ENCODE results near the gene CABLES1.
A peak's percentile ranks its signal among the peaks of the same experiment; 100 is the strongest.
"Not testable (repeated sequence)": the region's sequence is repeated elsewhere in the genome, so short reads cannot be mapped to it uniquely, and the experiment has no call there.

Gene CABLES1

DNA sequence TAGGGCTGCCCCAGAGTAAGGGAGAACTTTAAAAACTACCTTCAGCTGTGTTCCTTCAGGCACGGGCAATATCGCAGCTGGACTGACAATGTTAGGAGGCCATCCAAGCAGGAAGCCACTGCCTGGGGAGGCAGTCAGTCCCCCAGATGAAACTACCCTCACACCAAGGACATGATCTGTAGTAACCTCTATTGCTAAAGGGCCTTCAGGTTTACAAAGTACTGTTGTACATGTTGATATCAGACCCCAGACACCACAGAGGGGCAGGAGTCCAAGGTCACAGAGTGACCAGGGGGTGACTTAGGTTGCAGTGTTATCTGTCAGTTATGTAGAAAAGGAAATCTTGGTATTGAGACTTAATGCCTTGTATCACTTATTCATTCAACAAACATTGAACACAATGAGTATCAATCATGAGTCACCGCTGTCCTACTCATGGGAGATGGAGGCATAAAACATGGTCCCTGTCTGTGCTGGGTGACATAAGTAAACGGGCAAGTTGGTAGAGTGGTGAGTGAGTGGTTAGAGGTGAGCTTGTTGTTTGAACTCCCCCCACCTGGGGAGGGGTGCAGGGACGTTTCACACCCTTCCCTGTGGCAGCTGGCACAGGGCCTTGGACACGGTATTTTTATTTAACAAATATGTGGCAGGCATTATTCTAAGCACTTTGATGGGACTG is 7.1 kb downstream of the CABLES1 start:
- DNase-seq (no peak), ATAC-seq (no peak)

DNA sequence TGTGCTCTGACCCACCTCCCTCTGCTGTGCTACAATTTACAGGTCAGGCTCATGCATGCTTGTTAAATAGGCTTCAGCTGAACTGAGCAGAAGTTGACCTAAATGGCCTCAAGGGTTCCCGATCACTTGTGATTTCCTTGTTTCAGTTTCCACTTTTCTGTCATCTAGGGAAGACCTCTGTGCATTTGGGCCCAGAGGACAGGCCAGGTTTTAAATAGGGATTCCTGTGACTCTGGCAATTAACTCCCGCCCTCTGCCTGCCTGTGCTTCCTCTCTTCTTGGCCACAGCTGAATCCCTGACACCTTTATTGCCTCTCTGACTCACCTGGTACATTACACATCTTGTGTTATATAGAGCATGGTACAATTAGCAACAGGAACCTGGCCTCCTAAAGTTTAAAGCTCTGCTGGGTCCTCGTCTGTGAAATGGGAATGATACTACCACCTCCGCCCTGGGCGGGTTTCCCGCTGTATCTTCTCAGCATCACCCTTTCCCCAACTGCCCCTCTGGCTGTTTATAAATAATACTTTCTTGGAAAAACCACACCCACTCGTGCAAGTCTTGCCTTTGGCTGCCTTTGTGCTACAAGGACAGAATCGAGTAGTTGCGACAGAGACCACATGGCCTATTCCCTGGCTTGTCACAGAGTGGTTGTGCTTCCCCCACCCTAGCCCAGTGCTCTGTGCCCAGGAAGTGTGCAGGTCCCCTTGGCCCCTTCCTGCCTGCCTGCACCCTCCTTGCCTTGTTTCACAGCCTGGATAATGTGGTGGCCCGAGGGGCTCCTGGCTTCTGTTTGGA is 7.9 kb downstream of the CABLES1 start:
- peak; percentile 62 for ATAC-seq

DNA sequence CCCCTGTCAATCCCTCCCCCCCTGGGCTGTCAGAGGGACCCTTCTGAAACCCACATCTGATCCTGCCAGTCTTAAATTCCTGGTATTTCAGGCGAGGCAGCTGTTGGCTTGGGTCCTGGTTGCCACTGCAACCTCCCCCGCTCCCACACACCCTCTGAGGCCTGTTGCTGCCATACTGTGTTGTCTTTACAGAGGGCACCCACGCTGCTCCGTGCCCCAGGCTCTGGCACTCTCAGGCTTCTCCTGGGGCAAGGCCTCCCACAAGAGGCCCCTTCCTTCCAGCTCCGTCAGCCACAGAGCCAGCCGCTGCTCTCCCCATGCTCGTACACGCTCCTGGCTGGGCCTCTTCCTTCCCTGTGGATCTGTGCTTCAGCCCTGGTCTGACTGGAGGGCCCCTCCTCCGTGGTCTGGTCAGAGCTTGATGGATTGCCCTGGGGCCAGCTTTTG is 8.6 kb downstream of the CABLES1 start:
- DNase-seq (no peak), ATAC-seq (no peak)

More for the DNA sequence above, 7.9 kb downstream of the CABLES1 start:
- DNase-seq, result no peak

DNA sequence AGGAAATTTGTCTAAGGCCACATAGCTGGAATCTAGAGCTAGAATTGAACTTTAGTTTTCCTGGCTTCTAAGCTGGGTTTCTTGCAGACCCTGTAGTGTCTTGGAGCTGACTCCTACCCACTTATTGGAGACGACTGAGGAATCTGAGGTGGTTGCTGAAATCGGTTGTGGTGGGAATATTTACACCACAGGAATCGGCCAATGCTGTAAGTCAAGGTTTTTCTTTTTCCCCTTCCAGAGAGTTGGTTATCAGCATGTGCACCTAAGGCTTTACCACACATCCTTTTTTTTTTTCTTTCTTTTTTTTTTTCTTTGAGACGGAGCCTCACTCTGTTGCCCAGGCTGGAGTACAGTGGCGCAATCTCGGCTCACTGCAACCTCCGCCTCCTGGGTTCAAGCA is 9.4 kb downstream of the CABLES1 start:
- DNase-seq (no peak), ATAC-seq (no peak)

DNA sequence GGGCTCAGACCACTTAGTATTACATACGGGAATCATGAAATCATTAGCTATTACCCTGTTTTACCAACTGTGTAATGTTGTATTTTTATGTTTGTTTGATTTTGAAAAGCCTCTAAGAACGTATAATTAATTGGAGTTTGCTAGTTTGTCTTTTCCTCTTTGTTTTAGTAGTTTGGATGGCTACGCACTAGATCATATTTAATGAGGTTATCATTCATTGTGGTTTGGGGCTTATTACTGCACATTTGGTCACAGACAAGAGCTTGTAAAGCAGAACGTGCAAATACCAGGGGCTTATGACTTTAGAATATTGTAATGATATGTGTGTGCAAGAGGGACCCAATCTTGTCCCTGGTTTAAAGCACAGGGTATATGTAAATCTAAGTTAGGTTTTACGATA is 10.3 kb downstream of the CABLES1 start:
- no peak for ATAC-seq
- no peak for DNase-seq

DNA sequence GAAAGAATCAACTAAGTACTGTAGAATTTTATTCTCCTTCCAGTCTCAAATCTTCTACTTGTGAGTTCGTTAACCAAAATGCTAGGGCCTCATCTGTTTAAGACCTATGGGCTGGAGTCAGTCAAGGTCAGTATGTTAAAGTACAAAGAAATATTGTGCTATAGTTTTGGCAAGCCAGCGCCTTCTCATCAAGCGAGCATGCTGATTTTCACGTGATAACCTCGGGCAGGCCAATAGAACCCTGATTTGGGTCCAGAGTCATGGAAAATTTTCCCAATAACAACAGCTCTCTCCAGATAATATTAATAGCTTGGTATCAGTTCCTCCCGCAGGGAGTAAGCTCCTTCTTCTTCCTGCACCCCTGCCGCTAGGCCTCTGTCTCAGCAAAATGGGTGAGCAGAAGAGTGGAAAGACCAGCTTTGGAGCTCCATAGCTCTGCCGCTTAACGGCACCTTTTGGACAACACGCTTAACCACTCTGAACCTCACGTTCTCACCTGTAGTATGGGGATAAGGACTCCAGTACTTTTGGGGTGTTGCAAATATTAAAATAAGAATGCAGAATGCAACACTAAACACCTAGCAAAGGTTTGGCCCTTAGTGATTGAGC is 11.7 kb downstream of the CABLES1 start:
- DNase-seq, result no peak
- no peak for ATAC-seq

DNA sequence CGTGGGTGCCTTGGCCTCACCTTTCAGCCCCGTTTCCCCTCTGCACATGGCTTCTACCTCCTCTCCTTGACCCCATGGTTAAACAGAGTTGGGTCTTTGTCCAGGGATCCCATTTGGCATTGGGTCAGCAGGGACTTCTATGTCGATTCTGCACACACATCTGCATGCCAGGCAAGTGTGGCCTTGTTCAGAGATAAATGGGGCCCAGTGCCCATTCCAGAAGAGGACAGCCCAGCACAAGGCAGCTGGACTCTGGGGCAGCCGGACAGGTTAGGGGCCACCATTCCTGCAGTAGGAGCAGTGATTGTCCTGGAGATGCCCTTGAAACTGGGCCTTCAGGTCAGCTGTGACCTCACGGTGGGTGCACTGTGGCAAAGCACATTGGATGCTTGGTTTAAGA is 13.1 kb downstream of the CABLES1 start:
- DNase-seq (no peak), ATAC-seq (no peak)

DNA sequence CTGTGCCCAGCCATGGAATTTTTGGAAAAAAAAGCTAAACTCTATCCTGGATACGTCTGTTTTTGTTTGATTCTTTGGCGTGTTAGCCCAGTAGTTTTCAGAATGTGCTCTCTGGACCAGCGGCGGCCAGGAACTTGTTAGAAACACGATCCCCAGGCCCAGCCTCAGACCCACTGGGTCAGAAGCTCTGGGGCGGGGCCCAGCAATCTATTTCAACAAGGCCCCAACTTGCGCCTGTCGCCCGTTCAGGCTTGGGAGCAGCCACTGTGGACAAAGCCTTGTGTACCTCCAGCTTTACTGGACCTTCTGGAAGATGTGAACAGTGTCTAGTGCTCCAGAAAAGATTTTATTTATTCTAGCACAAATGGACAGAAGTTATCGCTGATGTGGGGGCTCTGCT is 14.3 kb downstream of the CABLES1 start:
- DNase-seq, result no peak
- ATAC-seq, result no peak

DNA sequence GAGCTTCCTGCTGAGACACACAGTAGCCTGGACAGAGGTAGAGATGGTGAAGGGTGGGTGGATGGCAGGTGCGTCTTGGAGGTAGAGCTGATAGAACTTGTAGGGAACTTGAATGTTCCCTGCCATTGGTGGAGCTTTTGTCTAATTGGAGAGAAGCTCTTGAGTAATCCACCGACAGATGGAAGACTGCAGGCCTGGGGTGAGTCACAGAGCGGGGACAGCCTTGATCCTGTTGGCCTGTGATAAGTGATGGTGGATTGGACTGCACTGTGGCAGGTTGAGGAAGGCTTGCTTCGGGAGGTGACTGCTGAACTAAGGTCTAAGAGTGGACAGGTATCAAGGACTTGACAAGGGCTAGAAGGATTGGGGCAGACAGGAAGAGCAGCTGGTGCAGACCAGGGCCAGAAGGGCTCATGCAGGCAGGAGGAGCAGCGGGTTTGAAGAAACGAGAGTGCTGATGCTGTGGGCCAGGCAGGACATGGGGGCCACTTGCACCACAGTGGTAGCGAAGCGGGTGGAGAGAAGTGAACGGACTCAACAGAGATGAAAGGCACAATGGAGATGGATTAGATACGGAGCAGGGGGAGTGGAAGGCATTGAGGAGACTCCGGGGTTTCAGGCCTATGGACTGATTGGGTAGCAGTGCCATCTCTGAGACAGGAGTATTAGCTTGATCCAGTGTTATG is 16.3 kb downstream of the CABLES1 start:
- ATAC-seq (no peak), DNase-seq (no peak)

DNA sequence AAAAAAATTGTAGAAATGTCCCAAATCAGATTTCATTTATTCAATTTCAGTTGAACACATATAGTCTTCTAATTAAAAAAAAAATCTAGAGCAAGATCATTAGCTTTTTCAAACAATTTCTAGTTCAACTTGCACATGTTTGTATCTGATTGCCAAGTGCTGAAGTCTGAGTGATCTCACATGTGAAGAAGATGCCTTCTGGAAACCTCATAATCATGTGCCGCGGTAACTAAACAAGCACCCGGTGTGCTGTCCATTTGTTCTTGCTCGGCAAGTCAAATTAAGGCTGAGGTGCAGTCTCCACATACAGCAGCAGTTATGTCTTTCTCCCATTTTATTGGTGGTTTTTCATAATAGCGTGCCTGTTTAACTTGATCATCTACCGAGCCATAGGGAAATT is 18.7 kb downstream of the CABLES1 start:
- no peak for ATAC-seq
- DNase-seq, result no peak

DNA sequence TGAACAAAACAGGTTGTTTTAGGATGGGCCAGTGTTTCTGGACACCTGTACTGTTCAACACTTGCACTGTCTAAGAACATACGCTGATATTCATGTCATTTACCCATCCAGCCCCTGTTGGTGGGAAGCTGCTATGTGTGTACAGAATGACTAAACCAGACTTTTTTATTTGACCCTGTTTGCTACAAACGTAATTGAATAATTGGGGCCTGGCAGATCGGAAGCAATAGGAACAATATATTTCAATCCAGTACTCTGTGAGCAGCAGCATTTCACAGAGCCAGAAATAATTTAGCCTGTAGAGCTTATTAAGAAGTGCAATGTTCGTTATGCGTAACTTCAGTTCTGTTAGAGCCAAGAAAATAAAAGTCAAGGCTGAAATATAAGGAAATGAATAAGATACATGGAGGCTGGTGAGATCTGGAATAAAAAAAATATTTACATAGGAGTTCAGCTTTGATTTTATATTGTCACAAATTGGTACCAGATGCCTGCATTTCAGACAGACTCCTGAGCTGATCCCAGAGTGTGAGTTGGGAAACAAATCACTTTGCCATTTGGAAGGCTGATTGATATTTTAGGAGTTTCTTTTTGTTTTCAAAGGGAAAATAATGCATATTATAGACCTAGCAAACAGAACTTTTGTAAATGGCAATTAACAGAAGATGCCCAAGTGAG is 19.7 kb downstream of the CABLES1 start:
- no peak for ATAC-seq
- no peak for DNase-seq

DNA sequence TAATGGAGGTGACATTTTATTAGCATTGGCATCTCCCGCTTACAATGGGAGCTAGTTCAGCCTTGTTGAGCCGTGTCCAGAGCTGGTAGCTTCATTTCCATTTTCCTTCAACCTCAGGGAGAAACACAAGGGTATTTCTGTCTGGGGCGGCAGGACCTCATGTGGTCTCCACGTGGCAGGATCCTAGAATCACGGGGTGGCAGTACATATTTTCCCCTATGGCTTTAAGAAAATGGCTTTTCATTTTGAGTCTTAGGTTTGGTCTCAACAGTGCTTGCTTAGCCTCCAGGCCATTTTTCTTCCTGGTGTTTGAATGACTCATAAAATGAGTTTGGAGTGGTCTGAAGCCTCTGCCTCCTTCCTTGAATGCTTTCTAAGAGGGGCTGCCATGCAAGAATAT is 20.3 kb downstream of the CABLES1 start:
- no peak for DNase-seq
- ATAC-seq, result no peak

DNA sequence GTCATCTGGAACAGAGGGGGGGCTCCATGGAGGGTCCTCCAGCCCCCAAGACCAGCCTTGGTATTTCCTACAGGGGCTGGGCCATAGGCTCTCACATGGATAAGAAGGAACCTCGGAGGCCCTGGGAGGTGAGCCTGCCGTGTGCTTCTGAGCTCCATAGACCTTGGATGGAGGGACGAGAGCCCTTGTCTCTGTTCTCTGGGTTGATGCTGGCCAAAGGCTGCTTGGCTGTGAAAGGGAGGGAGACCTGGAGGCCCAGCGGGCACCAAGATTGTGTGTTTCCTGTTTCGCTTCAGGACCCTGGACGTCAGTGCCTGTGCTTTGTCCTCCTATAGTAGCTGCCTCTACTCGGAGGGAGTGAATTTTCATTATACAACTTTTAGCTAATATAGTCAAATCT is 20.8 kb downstream of the CABLES1 start:
- no peak for DNase-seq
- no peak for ATAC-seq

DNA sequence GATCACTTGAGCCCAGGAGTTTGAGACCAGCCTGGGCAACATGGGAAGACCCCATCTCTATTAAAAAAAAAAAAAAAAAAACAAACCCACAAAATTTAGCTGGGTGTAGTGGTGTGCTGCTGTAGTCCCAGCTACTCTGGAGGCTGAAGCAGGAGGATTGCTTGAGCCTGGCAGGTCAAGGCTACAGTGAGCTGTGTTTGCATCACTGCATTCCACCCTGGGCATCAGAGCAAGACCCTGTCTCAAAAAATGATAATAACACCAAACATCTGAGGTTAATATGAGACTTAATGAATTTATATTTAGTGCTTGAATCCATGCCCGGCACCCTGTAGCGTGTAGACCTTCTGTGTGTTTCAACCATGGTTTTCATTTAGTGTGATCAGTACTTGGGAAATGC is 22.8 kb downstream of the CABLES1 start:
- no peak for DNase-seq
- ATAC-seq, result no peak

DNA sequence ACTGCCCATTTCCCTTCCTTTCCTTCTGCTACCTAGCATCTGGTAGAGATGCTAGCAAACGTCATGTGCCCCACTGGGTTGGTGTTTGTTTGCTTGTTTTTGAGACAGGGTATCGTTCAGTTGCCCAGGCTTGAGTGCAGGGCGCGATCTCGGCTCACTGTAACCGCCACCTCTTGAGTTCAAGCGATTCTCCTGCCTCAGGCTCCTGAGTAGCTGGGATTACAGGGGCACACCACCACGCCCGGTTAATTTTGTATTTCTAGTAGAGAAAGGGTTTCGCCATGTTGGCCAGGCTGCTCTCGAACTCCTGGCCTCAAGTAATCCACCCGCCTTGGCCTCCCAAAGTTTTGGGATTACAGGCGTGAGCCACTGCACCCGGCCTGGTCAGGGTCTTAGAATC is 23.6 kb downstream of the CABLES1 start:
- not testable (repeated sequence) for DNase-seq, ATAC-seq

DNA sequence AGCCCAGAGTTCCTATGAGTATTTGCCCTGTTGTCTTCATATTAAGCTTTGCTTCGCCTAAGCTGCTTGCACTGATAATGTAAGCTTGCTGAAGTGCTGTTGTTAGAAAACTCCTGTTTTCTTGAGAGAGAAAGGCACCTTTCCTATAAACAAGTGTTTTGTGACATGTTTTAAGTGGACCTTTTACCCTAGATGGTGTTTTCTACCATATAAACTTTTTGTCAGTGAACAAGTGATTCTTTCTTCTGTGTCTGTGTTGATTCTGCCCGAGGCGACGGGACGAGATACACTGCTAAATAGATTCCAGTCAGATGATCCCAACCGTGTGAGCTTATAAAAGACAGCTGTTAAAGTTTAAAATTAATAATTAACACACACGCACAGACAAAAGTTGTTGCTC is 24.1 kb downstream of the CABLES1 start:
- ATAC-seq (no peak), DNase-seq (no peak)

DNA sequence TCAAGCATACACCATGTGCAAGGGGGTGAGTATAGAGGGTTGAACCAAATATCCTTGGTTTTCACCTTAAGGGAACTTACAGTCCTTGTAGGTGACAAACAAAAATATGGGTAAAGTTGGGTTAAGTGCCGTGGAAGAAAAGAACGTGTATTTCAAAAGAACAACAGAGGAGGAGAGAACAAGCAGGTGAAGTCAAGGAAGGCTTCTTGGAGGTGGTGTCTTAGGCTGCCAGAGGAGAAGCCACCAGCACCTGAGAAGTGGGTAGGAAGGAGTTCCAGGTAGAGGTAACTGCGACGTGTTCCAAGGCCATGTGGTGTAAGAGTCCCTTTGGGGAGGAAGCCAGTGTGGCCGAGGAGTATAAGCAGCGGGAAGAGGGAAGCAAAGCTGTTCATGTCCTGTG is 27.2 kb downstream of the CABLES1 start:
- no peak for DNase-seq
- no peak for ATAC-seq

DNA sequence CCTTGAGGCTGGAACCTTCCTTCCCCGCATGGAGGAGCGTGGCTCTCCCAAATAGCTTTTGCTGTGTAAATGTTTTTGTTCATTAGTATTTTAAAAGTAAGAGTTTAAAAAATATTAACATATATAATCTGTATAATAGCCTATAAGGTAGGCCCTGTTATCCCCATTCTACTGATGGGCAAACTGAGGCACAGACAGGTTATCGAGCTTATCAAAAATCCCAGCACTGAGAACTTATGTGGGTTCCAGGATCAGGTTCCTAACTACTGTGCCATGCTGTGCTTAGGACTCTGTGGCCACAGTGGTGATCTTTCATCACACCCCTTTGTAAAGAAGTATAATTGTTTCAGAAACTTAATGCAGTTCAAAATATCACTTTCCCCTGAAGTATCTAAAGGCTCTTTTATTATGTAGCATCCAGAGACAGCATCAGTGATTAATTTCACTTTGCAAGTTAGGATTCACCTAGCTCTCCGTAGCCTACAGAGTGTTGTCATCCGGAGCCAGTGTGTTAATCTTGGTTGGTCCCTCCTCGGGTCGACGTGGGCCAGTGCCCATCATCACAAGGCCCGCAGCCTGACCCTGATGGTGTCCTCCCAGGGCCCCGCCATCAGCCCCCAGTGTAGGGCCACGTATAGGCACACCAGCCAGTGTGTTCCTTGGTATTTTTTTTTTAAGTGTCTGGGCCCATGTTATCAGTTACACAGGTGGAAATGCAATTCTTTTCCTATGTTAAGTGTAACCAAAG is 28.7 kb downstream of the CABLES1 start:
- DNase-seq, result no peak
- ATAC-seq, result peak; percentile 14

DNA sequence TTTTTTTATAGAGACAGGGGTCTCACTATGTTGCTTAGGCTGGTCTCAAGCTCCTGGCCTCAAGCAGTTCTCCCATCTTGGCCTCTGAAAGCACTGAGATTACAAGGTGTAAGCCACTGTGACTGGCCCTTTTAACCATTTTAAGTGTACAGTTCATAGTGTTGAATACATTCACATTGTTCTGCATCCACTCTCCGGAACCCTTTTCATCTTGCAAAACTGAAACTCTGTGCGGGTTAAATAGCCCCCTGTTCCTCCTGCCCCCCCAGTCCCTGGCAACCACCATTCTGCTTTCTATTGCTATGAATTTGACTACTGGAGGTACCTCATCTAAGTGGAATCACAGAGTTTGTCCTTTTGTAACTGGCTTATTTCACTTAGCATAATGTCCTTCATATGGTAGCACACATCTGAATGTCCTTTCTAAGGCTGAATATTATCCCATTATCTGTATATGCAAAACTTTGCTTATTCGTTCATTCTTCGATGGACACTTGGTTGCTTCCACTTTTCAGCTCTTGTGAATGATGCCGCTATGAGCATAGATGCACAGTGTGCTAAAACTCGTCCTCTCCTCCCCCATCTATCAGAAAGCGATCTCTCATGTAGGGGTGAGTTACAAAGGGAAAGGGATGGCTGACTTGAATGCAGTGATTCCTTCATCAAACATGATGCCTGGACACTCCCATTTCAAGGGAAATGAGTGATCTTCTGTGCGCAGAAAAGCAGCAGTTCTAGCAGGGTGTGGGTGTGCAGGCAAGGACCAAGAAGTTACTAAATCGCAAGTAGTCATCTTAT is 30.2 kb downstream of the CABLES1 start:
- ATAC-seq (no peak), DNase-seq (no peak)

DNA sequence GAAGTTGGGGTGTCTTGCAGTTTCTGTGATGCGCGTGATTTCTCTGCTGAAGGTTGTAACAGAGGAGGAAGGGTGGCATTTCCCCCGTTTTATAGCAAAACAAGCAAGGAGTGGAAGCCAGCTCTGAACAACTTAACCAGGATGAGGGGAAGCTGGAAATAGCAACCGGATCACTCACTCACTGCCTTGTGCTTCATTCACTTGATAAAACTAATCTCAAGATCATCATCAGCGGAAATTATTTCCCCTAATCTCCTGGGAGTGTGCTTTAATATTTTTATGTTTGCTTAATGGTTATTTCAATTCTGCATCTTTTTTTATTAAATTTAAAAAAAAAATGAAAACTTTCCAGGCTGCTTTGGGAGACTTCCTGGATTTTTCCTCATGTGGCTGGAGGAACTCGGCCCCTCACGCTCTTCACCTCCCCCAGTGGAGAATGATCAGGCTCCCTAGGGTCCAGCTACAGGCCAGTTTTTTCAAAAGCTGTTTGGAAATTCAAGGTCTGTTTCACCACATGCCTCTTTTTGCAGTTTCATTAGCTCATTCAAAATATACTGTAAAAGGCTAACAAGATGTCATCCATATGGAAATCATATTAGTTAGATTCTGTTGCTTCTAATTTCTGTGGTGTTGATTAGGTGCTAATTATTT is 31.7 kb downstream of the CABLES1 start:
- DNase-seq (no peak), ATAC-seq (no peak)

All from stimulated activated naive CD8-positive, alpha-beta T cell treated with anti-CD3 and anti-CD28 coated beads, Interleukin-15, Interleukin-2, amounts not matched to agents 100 U/mL and 50 U/mL, for 24 hours (primary cell).